HUES6 (cell line): ENCODE measurements around the gene EFNA2.

Source experiments
- H3K27ac ChIP-seq: 2 replicates; pipeline ENCODE4 v1.7.0; 2013; ENCODE audit warnings: low read depth, mild to moderate bottlenecking, low read length, inconsistent platforms
- H3K27me3 ChIP-seq: 2 replicates; pipeline ENCODE4 v1.6.1; 2013; ENCODE audit warnings: low read length; ENCODE audit not compliant: control insufficient read depth, insufficient read depth
- H3K36me3 ChIP-seq: 2 replicates; pipeline ENCODE4 v1.6.1; 2013; ENCODE audit warnings: low read length; ENCODE audit not compliant: control insufficient read depth, insufficient read depth
- H3K4me1 ChIP-seq: 2 replicates; pipeline ENCODE4 v1.6.1; 2013; ENCODE audit warnings: low read length; ENCODE audit not compliant: control insufficient read depth, insufficient read depth
- H3K4me3 ChIP-seq: 2 replicates; pipeline ENCODE4 v1.5.1; 2013; ENCODE audit warnings: low read depth, low read length
- H3K9ac ChIP-seq: one replicate; pipeline ENCODE4 v1.6.1; 2013; ENCODE audit warnings: mild to moderate bottlenecking, low read length
- H3K9me3 ChIP-seq: 2 replicates; pipeline ENCODE4 v1.6.1; 2013; ENCODE audit warnings: low read depth, low read length; ENCODE audit not compliant: control insufficient read depth, insufficient read depth

EFNA2 gene

DNA sequence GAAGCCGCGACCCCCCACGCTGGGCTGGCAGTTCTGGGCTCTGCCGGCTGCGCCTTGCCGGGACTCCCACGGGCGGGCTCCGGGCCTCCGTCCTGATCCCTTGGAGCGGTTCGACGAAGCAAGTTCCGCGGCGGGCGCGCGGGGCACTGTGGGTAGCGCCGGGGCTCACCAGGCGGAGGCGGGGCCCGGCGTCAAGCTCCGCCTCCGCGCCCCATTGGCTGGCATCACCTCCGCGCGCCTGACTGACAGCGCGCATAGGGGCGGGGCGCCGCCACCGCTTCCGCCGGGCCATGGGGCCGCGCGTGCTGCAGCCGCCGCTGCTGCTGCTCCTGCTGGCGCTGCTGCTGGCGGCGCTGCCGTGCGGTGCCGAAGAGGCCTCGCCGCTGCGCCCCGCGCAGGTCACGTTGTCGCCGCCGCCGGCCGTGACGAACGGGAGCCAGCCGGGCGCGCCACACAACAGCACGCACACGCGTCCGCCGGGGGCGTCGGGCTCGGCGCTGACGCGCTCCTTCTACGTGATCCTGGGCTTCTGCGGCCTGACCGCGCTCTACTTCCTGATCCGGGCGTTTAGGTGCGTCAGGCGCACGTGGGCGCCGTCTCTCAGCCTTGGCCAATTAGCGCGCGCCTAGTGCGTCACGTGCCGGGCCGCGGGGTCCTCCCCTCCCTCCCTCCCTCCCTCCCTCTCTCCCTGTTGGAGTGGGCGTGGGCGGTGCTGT is 10.3 kb upstream of the EFNA2 start, which contains the start of gene FAM174C:
Gene FAM174C (plus strand): TSS at position 271 of the 716 bp plus-strand sequence. CDS start 20 bp downstream, at position 291.
- peak within 1 kb of the TSS; percentile 91 for H3K9ac ChIP-seq
- peak within 1 kb of the TSS; percentile 89 for H3K4me3 ChIP-seq
- H3K27ac ChIP-seq = peak within 1 kb of the TSS; percentile 97
- no peaks in the 10 kb centered on the region for H3K9me3 ChIP-seq
- H3K4me1 ChIP-seq = peaks cover 26% of the 10 kb centered on the region
- no peaks in the 10 kb centered on the region for H3K27me3 ChIP-seq
- H3K36me3 ChIP-seq = peaks cover 60% of the 10 kb centered on the region

DNA sequence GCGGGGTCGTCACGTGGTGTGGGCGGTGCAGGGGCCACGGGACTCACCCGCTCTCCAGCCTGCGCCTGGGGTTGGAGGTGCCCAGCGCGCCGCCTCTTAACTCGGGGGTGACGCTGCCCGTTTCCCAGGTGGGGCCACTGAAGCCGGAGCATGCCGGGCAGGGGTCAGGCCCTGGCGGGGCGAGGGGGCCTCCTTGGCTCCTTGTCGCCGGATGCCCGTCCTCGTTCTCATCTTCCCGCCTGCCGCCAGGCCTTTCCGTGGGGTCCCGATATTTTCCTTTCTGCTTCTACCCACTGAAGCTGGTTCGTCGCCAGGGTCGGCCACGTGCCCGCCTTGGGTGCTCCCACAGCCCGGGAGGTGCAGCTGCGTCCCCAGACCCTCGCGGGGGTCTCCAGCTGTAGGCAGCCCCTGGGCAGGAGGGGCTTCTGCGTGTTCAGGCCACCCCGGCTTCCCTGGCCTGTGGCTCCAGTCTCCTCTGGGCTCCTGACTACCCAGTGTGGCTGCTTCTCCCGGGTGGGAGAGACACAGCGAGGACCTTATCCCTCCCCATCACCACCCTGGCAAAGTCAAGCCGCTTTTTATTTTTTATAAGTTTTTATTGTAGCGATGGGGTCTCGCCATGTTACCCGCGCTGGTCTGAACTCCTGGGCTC is 9.6 kb upstream of the EFNA2 start:
- H3K4me3 ChIP-seq = peak overlapping the region; percentile 89
- peak overlapping the region; percentile 88; the same call in 1 of the 2 replicates for H3K27ac ChIP-seq
- peak overlapping the region; percentile 88 for H3K9ac ChIP-seq
- no peaks in the 10 kb centered on the region for H3K9me3 ChIP-seq
- peaks cover 22% of the 10 kb centered on the region for H3K4me1 ChIP-seq
- peaks cover 55% of the 10 kb centered on the region for H3K36me3 ChIP-seq
- H3K27me3 ChIP-seq = no peaks in the 10 kb centered on the region

DNA sequence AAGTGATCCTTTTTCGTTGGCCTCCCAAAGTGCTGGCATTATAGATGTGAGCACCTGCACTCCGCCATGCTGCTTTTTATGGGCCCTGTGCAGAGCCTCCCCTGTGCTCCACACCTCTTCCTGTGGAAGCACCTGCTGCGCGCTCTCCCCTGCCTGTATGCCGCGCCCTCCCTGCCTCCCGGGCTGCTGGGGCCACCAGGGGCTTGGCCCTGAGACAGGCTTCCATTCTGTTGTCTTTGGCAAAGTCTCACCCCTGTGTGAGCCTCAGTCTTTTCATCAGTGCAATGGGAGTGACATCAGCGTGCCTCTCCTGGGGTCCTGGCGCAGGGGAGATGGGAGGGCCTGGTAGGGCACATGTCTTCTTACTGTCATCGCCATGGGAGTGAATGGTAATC is 9.0 kb upstream of the EFNA2 start:
- no peak overlapping the region for H3K27ac ChIP-seq
- no peaks in the 10 kb centered on the region for H3K9me3 ChIP-seq
- H3K27me3 ChIP-seq = no peaks in the 10 kb centered on the region
- peak overlapping the region; percentile 89 for H3K4me3 ChIP-seq
- peaks cover 50% of the 10 kb centered on the region for H3K36me3 ChIP-seq
- H3K9ac ChIP-seq = peak overlapping the region; percentile 88
- peaks cover 19% of the 10 kb centered on the region for H3K4me1 ChIP-seq

DNA sequence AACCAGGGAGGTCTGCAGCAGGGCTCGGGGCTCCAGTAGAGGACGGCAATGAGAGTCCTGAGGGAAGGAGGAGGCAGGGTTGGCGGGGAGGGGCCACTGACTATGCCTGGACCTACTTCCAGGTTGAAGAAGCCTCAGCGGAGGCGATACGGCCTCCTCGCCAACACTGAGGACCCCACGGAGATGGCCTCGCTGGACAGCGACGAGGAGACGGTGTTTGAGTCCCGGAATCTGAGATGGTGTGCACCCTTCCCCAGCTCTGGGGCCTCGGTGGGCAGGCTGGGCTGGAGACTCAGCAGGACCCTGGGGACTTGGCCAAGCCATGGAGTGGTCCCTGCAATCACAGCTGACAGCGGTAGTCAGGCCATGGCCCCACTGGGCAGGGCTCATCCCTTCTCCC is 8.6 kb upstream of the EFNA2 start:
- H3K27ac ChIP-seq = no peak overlapping the region
- H3K4me1 ChIP-seq = peaks cover 19% of the 10 kb centered on the region
- H3K36me3 ChIP-seq = peaks cover 45% of the 10 kb centered on the region
- H3K9ac ChIP-seq = no peak overlapping the region
- H3K27me3 ChIP-seq = no peaks in the 10 kb centered on the region
- no peaks in the 10 kb centered on the region for H3K9me3 ChIP-seq
- peak overlapping the region; percentile 89; the same call in 1 of the 2 replicates for H3K4me3 ChIP-seq

DNA sequence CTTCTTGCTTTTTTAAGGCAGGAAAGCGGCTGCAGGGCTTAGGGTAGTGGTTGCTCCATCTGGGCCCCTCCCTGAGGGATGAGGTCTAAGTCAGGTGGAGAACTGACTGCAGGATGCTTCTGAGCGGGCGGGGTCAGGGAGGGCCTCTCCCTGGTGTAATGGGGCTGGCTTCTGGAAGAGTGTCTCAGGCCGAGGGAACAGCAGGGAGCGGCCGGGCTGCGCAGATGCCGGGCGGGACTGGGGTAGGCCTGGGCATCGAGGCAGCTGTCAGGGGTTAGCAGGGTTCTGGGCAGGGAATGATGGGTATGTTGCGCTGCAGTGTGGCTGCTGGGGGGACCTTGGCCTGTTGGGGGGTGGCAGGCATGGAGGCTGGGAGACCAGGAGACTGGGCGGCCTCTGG is 7.6 kb upstream of the EFNA2 start:
- Histone ChIP-seq H3K36me3 (peaks cover 35% of the 10 kb centered on the region), H3K4me3 (no peak overlapping the region), H3K9ac (no peak overlapping the region), H3K27ac (no peak overlapping the region), H3K27me3 (peaks cover 3% of the 10 kb centered on the region; the same call in 1 of the 2 replicates), H3K9me3 (no peaks in the 10 kb centered on the region), H3K4me1 (peaks cover 20% of the 10 kb centered on the region)

DNA sequence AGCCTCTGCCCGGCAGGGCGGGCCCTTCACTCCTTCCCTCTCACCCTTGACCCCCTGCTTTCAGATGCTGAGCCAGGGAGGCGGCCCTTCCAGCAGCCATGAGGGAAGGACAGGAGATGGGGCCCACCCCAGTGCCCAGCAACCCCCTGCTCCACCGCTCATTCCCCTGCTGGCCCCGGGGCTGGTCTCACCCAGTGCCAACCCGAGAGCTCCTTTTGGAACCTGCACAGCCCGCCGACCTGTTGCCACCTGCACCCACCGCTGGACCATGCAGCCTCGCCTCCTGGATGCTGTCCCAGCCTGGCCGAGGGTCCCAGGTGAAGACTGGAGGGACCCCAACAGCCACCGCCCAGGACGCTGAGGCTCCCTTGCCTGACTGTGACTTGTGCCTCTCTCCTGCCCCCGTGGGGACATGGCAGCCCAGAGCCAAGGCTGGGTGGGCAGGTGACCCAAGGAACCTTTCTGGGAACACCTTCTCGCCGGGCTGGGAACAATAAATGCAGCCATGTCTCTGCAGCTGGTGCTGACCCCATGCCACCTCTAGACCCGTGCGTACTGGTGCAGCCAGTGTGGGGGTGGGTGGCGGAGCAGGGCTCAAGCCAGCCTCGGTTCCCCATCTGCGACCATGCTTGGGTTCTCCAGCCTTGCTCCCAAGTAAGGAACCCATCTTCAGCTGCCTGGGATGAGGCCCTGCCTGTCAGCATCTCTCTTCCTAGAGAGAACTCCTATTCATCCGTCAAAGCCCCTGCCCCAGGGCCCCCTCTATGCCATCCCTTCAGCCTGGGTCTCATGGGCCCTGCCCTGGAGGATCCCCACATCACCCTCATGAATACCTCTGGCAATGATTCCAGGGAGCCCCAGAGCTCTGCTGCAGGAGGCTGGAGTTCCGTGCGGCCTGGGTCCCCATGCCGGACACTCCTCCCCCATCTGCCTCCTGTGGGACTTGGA is 6.7 kb upstream of the EFNA2 start:
- Histone ChIP-seq H3K9ac (no peak overlapping the region), H3K9me3 (no peaks in the 10 kb centered on the region), H3K4me3 (no peak overlapping the region), H3K27me3 (peaks cover 12% of the 10 kb centered on the region), H3K36me3 (peaks cover 26% of the 10 kb centered on the region), H3K4me1 (peaks cover 21% of the 10 kb centered on the region), H3K27ac (no peak overlapping the region)

DNA sequence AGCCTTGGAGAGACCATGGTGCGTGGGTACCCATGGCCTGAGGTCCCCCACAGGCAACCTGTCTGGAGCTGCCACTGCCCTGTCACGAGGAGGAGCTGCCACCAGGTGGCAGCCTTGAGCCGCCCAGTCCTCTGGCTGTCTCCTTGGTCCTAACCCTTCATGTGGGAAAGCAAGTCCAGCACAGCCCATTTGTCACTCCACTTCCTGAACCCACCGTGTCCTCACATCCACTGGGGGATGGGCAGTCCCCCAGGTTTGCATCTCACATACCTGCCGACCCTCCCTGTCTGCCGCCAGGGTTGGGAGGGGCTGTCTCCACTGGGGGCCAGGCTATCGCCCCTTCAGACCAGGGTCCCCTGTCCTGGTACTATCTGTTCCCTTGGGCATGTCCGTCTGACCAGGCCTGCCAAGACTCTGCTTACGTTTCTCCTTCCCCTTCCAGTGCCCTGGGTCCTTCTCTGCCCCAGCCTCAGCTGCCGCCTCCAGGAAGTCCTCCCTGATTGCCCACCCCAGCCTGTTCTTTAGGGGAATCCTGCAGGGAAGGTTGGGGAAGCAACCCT is 5.8 kb upstream of the EFNA2 start:
- no peaks in the 10 kb centered on the region for H3K9me3 ChIP-seq
- H3K4me3 ChIP-seq = no peak overlapping the region
- H3K27me3 ChIP-seq = peaks cover 20% of the 10 kb centered on the region
- H3K36me3 ChIP-seq = peaks cover 17% of the 10 kb centered on the region
- peaks cover 17% of the 10 kb centered on the region for H3K4me1 ChIP-seq
- H3K9ac ChIP-seq = no peak overlapping the region
- H3K27ac ChIP-seq = no peak overlapping the region

DNA sequence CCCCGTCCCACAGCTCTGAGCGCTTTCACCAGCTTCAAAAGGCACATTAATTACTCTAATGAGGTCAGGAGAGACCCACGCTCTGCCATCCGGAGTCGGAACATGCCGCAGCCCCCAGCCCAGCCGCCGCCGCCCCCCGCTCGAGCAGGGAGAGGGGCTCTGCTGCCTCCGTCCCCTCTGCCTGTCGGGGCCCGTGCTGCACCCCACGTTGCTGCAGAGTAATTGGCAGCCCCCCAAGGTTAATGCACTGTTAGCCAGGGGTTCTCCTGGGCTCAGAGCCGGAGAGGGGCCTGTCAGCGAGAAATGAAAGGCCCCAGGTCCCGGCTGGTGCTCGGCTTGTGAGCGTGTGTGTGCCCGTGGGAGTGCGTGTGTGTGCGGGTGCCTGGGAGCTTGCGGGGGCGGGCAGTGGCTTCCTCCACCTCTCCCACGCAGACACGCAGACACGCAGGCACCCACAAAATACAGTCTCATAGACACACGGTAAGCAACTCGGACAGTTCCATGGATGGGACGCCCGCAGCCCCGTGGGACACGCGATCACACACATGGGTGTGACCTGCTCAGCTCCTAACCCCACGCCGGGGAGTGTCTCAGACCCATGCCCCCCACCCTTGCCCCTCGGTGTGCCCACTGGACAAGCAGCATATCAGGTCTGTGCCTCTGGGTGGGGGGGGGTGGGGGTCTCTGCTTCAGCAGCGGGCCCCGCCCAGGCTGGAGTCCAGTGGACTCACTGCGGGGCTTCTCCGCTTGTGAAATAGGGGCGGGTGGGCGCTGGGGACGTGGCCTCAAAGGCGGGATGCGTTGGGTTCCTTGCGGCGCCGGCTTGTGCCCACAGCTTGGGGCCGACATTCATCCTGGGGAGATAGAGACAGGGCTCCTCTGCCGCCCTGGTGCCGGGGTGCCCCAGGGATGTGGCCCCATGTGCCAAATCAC is 4.8 kb upstream of the EFNA2 start:
- H3K27ac ChIP-seq = no peak overlapping the region

DNA sequence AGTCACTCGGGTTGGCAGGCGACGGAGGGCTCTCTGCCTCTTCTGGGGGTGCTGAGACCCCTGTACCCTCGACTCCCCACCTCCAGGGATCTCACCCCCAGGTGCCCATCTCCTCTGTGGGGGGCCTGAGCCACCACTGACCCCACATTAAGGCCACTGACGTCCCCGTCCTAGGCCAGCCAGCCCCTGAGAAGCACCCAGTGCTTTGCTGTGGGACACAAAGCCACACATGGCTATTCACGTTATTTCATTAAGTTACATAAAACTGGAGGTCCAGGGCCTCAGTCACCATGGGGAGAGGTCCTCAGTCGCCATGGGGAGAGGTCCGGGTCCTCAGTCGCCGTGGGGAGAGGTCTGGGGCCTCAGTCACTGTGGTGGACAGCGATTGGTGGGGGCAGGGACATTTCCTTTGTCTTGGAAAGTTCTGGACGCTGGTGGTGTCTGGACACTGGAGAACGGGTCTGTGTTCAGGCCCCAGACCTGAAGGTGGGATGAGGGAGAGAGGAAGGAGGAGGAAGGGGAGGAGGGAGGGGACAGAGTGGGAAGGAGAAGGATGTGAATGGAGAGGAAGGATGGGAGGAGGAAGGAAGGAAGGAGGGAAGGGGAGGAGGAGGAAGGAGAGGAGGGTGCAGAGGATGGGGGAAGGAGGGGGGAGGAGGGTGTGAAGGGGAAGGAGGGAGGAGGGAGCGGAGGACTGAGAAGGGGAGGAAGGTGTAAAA is 3.9 kb upstream of the EFNA2 start:
- Histone ChIP-seq H3K27me3 (peaks cover 31% of the 10 kb centered on the region), H3K4me3 (no peak overlapping the region), H3K4me1 (peaks cover 14% of the 10 kb centered on the region; the same call in 1 of the 2 replicates), H3K9ac (no peak overlapping the region), H3K27ac (no peak overlapping the region), H3K36me3 (peaks cover 17% of the 10 kb centered on the region), H3K9me3 (no peaks in the 10 kb centered on the region)

More for the DNA sequence above, 4.8 kb upstream of the EFNA2 start:
- Histone ChIP-seq H3K9ac (no peak overlapping the region), H3K36me3 (peaks cover 17% of the 10 kb centered on the region), H3K4me3 (no peak overlapping the region), H3K4me1 (peaks cover 17% of the 10 kb centered on the region), H3K27me3 (peaks cover 26% of the 10 kb centered on the region), H3K9me3 (no peaks in the 10 kb centered on the region)
